ENCODE measurements around the gene TAX1BP1. TPM values are rescaled to one million over a fixed set of nuclear protein-coding genes. Genes with fewer than 3 reads are reported as not detected.
A peak's percentile ranks its signal among the peaks of the same experiment; 100 is the strongest.

Gene TAX1BP1
- total RNA-seq, 4 donors from 2014 or later = 64.4 to 109 (median 83.0) TPM

DNA sequence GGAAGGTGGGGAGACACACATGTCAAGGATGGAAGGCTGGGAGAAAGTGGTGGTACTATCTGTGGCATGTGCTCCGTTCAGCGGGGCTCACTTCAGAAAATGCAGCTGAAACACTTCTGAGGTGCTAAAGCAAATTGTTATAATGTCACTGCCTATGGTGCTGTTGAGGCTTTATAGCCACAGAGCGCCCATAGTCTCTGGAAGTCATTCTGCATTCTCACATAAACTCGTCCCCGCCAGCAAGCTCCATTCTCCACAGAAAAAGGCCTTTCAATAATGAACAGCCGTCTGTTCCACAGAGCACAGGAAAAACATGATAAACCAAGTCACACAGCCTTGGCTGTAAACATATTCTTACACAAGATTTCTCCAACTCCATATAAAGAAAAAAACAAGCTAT is 131.9 kb downstream of the TAX1BP1 start:
- no peaks in the 10 kb centered on the region for H3K36me3 ChIP-seq
- H3K27ac ChIP-seq = no peak overlapping the region
- H3K4me3 ChIP-seq = no peak overlapping the region
- TF ChIP-seq POLR2A (IDR thresholded peaks at IDR 0.05) = no peak
- TF ChIP-seq, protein P1, sequence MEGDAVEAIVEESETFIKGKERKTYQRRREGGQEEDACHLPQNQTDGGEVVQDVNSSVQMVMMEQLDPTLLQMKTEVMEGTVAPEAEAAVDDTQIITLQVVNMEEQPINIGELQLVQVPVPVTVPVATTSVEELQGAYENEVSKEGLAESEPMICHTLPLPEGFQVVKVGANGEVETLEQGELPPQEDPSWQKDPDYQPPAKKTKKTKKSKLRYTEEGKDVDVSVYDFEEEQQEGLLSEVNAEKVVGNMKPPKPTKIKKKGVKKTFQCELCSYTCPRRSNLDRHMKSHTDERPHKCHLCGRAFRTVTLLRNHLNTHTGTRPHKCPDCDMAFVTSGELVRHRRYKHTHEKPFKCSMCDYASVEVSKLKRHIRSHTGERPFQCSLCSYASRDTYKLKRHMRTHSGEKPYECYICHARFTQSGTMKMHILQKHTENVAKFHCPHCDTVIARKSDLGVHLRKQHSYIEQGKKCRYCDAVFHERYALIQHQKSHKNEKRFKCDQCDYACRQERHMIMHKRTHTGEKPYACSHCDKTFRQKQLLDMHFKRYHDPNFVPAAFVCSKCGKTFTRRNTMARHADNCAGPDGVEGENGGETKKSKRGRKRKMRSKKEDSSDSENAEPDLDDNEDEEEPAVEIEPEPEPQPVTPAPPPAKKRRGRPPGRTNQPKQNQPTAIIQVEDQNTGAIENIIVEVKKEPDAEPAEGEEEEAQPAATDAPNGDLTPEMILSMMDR (IDR thresholded peaks at IDR 0.05) = no peak
- no peaks in the 10 kb centered on the region for H3K27me3 ChIP-seq
- H3K9me3 ChIP-seq = no peaks in the 10 kb centered on the region
- peaks cover 0 to 14% (median 0%) of the 10 kb centered on the region in 4 donors for H3K4me1 ChIP-seq
- no peak for DNase-seq

DNA sequence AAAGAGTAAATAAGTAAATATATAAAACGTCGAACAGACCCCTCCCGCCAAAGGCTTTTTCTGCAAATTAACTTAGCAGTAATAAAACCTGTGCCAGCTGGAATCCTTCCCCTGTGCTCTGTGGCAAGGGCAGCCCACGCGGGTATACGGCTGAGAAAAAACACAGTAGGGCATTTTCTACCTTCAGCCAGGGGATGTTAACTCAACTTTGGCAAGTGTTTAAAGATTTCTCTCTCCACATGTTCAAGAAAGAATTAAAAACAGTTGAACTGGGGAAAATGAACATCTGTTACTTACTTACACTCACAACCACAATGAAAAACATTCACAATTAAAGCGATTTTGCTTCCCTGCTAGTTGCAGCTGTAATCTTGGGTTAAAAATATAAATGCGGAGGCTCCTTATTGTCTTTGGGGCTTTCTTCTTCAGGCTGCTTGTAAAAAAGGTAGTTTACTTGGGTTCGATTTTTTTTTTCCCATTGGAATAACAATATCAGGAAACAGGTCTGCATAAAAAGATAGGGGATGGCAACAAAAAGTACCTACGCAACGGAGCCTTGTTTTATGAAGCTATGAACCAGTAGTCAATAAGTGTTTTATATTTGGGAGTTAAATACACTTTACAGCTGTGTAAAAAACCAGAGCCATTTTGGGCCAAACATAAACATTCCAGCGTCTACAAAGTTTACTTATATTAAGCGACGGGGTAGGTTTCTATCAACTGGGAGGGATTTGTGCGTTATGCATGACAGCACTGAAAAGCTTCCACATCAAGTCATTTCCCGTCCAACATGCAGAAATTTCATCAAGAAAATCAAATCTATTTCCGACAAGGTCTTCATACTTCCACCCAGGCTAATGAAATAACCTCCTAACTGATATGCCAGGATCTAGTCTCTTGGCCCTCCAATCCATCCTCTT is 132.7 kb downstream of the TAX1BP1 start:
- no peaks in the 10 kb centered on the region for H3K36me3 ChIP-seq
- H3K27ac ChIP-seq = no peak overlapping the region
- TF ChIP-seq POLR2A (IDR thresholded peaks at IDR 0.05) = no peak
- TF ChIP-seq, protein P1 (IDR thresholded peaks at IDR 0.05) = no peak
- DNase-seq = no peak
- H3K4me1 ChIP-seq = peaks cover 0 to 14% (median 0%) of the 10 kb centered on the region in 4 donors
- no peaks in the 10 kb centered on the region for H3K9me3 ChIP-seq
- no peaks in the 10 kb centered on the region for H3K27me3 ChIP-seq
- no peak overlapping the region for H3K4me3 ChIP-seq

DNA sequence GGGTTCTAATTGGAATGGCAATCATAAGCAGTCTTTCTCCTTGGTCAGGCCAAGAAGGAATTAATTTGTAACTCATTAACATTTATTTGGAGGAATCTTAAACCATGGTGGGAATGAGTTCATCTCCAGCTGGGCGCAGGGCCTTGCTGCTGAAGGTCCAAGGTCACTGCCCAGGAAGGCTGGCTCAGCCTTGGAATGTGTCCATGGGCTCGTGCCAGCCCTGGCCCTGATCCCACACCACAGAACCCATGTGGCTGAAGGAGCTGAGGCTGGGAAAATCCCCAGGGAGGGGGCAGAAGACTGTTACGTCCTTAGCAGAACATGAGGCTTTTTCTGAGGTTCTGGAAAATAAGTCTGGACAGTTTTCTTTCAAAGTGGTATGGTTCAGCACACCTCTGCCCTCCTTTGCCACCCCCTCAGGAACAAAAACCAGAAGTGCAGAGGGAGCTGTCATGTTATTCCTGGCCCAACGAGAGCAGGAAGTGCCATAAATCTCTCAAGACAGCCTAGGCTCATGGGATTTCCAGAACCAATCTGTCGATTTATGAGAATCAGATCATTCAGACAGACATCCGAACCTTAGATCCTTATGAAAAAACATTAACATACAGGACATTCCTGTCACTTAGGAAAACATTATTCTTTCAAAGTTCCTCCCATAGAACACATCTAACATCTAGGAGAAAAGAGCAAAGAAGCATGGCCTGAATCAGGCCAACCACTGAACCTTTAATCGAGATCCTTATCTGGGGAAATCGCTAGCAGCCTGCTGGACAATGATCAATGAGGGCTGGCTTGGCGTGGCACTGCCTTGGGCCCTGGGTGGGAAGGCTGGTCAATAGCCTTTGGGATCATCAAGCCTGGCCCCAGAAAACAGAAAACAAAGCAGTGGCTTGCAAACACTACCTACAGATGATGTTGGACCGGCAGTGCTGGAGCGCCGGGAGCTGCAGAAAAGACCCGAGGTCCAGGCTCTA is 134.3 kb downstream of the TAX1BP1 start:
- Histone ChIP-seq H3K27me3 (no peaks in the 10 kb centered on the region), H3K27ac (peak overlapping the region in 1 of 4 donors; percentile 26), H3K36me3 (no peaks in the 10 kb centered on the region), H3K4me1 (peaks cover 0 to 14% (median 0%) of the 10 kb centered on the region in 4 donors), H3K4me3 (no peak overlapping the region), H3K9me3 (no peaks in the 10 kb centered on the region)
- TF ChIP-seq, protein P1 (IDR thresholded peaks at IDR 0.05) = no peak
- no peak for TF ChIP-seq POLR2A (IDR thresholded peaks at IDR 0.05)
- peak in 2 of 3 donors; percentile 80 to 84 for DNase-seq

DNA sequence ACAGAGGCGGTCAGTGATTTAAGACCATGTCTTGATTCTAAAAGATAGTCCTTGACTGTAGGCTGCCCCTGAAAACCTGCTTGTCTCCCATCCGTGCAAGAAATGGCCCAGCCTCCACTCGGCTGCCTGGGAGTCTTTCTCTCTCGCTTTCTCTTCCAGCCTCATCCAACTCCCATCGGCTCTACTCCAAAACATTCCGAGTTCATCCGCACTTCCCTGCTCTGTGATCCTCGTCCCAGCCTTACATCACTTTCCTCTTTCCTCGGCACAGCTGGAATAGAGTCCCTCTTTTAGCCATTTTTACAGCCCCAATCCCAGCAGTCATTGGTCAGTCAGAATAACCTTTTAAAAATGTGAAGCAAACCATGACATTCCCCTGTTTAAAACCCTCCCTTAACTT is 135.1 kb downstream of the TAX1BP1 start:
- Histone ChIP-seq H3K27me3 (no peaks in the 10 kb centered on the region), H3K4me1 (peaks cover 0 to 14% (median 0%) of the 10 kb centered on the region in 4 donors), H3K27ac (no peak overlapping the region), H3K36me3 (no peaks in the 10 kb centered on the region), H3K9me3 (no peaks in the 10 kb centered on the region), H3K4me3 (no peak overlapping the region)
- TF ChIP-seq POLR2A (IDR thresholded peaks at IDR 0.05) = no peak
- TF ChIP-seq, protein P1 (IDR thresholded peaks at IDR 0.05) = no peak
- no peak for DNase-seq

DNA sequence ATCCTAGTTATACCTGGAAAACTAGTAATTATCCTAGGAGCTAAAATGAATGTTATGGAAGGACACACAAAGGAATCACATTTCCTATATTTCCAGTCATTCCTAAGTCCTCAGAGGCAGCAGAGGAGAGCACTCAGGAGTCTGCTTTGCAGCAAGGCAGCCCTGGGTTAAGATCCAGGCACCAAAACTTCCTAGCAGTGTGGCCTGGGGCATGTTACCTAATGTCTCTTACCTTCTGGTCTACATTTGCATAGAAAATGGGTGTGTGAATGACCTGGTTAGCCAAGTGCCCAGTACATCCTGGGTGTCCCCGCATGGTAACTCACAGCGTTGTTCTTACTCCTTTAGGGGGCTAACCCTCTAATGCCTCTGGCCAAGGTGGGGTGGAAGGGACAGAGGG is 135.9 kb downstream of the TAX1BP1 start:
- Histone ChIP-seq H3K4me3 (no peak overlapping the region), H3K27me3 (no peaks in the 10 kb centered on the region), H3K4me1 (peaks cover 0 to 14% (median 0%) of the 10 kb centered on the region in 4 donors), H3K9me3 (no peaks in the 10 kb centered on the region), H3K27ac (no peak overlapping the region), H3K36me3 (no peaks in the 10 kb centered on the region)
- DNase-seq = no peak
- TF ChIP-seq, protein P1 (IDR thresholded peaks at IDR 0.05) = no peak
- TF ChIP-seq POLR2A (IDR thresholded peaks at IDR 0.05) = no peak
